B cell (primary cell): ENCODE results near the gene CROT. TPM values are rescaled to one million over a fixed set of nuclear protein-coding genes. Genes with fewer than 3 reads are reported as not detected.

ENCODE experiments used
- ATAC-seq: fragments of 200-7000 bp; cut with Tn5 transposase; one replicate; pipeline ENCODE4 v1.10.0; 2021; ENCODE audit warnings: low read depth, mild to moderate bottlenecking, moderate number of reproducible peaks, moderate library complexity
- CTCF ChIA-PET: fragments of 350-600 bp; sonication (Branson Sonifier 250); formaldehyde crosslinking; loops from one replicate; lab custom pipeline; 2021; ENCODE audit warnings: antibody characterized with exemption, inconsistent platforms; lab: Charles Lee
- POLR2A ChIA-PET: fragments of 350-600 bp; sonication (Branson Sonifier 250); formaldehyde crosslinking; loops from one replicate; lab custom pipeline; 2021; ENCODE audit warnings: antibody characterized with exemption; lab: Charles Lee
- DNase-seq: peaks from one replicate; pipeline ENCODE4 v3.0.0; 2013
- H2AFZ ChIP-seq: 2 replicates; pipeline ENCODE4 v1.6.1; 2012; ENCODE audit warnings: mild to moderate bottlenecking, low read depth, low read length; ENCODE audit not compliant: insufficient read depth, poor library complexity, severe bottlenecking
- H3K27ac ChIP-seq, 2 donors: 1 replicate in 1 of 2; 2 replicates in 1 of 2; pipeline ENCODE4 v1.5.1; 2012 to 2013; ENCODE audit warnings: low read length in 2 of 2, mild to moderate bottlenecking in 2 of 2, moderate library complexity in 1 of 2
- H3K27me3 ChIP-seq, 4 experiments: fragments of 200-600 bp in 1 of 4; sonication (generic) in 1 of 4; replicated peaks in 1 of 4; 1 replicate in 2 of 4; 2 replicates in 2 of 4; pipeline versions ENCODE4 v1.6.1 to v1.7.0; 2013 to 2016; ENCODE audit warnings: low read length in 3 of 4, mild to moderate bottlenecking in 2 of 4, mixed read lengths in 1 of 4, moderate library complexity in 1 of 4; ENCODE audit not compliant: insufficient read depth in 4 of 4, control insufficient read depth in 3 of 4; ENCODE audit errors: control extremely low read depth in 1 of 4
- H3K36me3 ChIP-seq, 2 experiments: replicated peaks in 1 of 2; 1 replicate in 1 of 2; 2 replicates in 1 of 2; pipeline versions ENCODE4 v1.6.1 to v1.7.1; 2013; ENCODE audit warnings: low read length in 1 of 2; ENCODE audit not compliant: insufficient read depth in 2 of 2, control insufficient read depth in 1 of 2; ENCODE audit errors: control extremely low read depth in 1 of 2, extremely low read depth in 1 of 2
- H3K4me1 ChIP-seq, 2 donors: fragments of 200-600 bp in 1 of 2; sonication (generic) in 1 of 2; 1 replicate in 1 of 2; 2 replicates in 1 of 2; pipeline versions ENCODE4 v1.5.1 to v1.6.1; 2013 to 2017; ENCODE audit warnings: low read length in 2 of 2; ENCODE audit not compliant: control insufficient read depth in 2 of 2, insufficient read depth in 2 of 2
- H3K4me2 ChIP-seq: replicated peaks from 2 replicates; pipeline ENCODE3; 2012; ENCODE audit warnings: mild to moderate bottlenecking, low read depth, low read length; ENCODE audit not compliant: poor library complexity, severe bottlenecking
- H3K4me3 ChIP-seq, 5 experiments: fragments of 200-600 bp in 1 of 5; sonication (generic) in 1 of 5; 1 replicate in 3 of 5; 2 replicates in 2 of 5; pipeline versions ENCODE4 v1.5.1 to v1.7.0; 2011 to 2016; ENCODE audit warnings: low read length in 4 of 5, mild to moderate bottlenecking in 4 of 5, low read depth in 2 of 5, control low read depth in 1 of 5, moderate library complexity in 1 of 5; ENCODE audit not compliant: insufficient read depth in 1 of 5; ENCODE audit errors: control extremely low read depth in 1 of 5, extremely low read depth in 1 of 5
- H3K79me2 ChIP-seq: fragments of 200-600 bp; sonication (generic); one replicate; pipeline ENCODE4 v1.6.0; 2016; ENCODE audit warnings: low read length; ENCODE audit not compliant: control insufficient read depth, insufficient read depth
- H3K9ac ChIP-seq: fragments of 200-600 bp; sonication (generic); 2 replicates; pipeline ENCODE4 v1.6.1; 2017; ENCODE audit warnings: mild to moderate bottlenecking, low read length, moderate library complexity
- H3K9me3 ChIP-seq, 3 donors: one replicate each; pipeline versions ENCODE4 v1.6.1 to v1.7.1; 2013; ENCODE audit warnings: low read length in 2 of 3; ENCODE audit not compliant: control insufficient read depth in 2 of 3, insufficient read depth in 1 of 3; ENCODE audit errors: control extremely low read depth in 1 of 3
- H4K20me1 ChIP-seq: 2 replicates; pipeline ENCODE4 v1.6.0; 2012; ENCODE audit warnings: mild to moderate bottlenecking, low read length; ENCODE audit not compliant: insufficient read depth, control insufficient read depth, poor library complexity, severe bottlenecking
- H3K27ac Mint-ChIP-seq: one replicate; pipeline ENCODE4 v1.8.0; 2021; ENCODE audit warnings: mixed read lengths
- H3K27me3 Mint-ChIP-seq: one replicate; pipeline ENCODE4 v1.8.0; 2021; ENCODE audit warnings: mixed read lengths
- H3K4me1 Mint-ChIP-seq: one replicate; pipeline ENCODE4 v1.8.0; 2021; ENCODE audit warnings: mixed read lengths
- H3K4me3 Mint-ChIP-seq: one replicate; pipeline ENCODE4 v1.8.0; 2021; ENCODE audit warnings: mixed read lengths
- H3K9me3 Mint-ChIP-seq: one replicate; pipeline ENCODE4 v1.8.0; 2022; ENCODE audit warnings: mixed read lengths; ENCODE audit not compliant: insufficient read depth
- CTCF ChIP-seq: fragments of 200-600 bp; IDR thresholded peaks from one replicate; pipeline ENCODE4 v1.8.0; 2022; ENCODE audit warnings: antibody characterized with exemption, mild to moderate bottlenecking
- EZH2 ChIP-seq: IDR thresholded peaks from 2 replicates; pipeline ENCODE4 v1.6.1; 2012; ENCODE audit warnings: borderline replicate concordance, low read depth, mild to moderate bottlenecking, moderate library complexity, low read length; ENCODE audit not compliant: insufficient read depth, poor library complexity, severe bottlenecking
- WGBS: methylation state at CpG from one replicate; pipeline ENCODE4 v1.1.5; 2013; ENCODE audit warnings: missing lambda C conversion rate; ENCODE audit not compliant: insufficient coverage; 5-methylcytosine and 5-hydroxymethylcytosine counted together
- intact Hi-C: fragments of 100-400 bp; cut with micrococcal nuclease; formaldehyde crosslinking; loops from one replicate; pipeline ENCODE4 v1.10.0; 2022
- polyA plus RNA-seq: library from polyadenylated mRNA; depleted of rRNA; stranded (reverse); fragments of >200 nt; gene quantifications from 2 replicates; pipeline ENCODE4 v1.2.3, GENCODE V29; 2012
- total RNA-seq, 2 donors: library from RNA; stranded (reverse); fragments of 120-200 nt in 1 of 2; gene quantifications; 1 replicate in 1 of 2; 2 replicates in 1 of 2; pipeline versions ENCODE4 v1.2.3 to v1.2.4, GENCODE V29; 2013 to 2022

CROT gene
- total and polyA plus RNA-seq, 2 donors (not counting 1 experiment from before 2014, with no cell fraction given): 2.7 to 13.3 TPM

DNA sequence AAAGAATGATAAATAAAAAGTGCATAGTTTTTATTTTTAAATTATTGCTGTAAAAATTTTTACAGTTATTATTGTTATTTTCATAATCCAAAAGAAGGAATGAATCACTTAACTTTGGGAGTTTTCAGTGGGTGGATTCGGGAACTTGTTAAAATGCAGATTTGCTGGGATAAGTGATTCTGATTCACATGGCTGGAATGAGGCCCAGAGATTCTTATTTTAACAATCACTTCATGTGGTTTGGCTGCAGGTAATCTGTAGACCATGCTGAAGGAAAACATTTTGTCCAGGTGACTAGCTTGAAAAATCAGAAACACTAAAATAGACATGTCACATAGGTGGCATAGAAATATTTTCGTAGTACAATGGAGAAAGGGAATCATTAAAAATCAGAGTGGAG is 13.9 kb downstream of the CROT start:
- TF ChIP-seq EZH2: no peak
- no peak for TF ChIP-seq CTCF
- no peaks in the 10 kb centered on the region for H3K9me3 Mint-ChIP-seq
- CTCF ChIA-PET: no interaction called here

DNA sequence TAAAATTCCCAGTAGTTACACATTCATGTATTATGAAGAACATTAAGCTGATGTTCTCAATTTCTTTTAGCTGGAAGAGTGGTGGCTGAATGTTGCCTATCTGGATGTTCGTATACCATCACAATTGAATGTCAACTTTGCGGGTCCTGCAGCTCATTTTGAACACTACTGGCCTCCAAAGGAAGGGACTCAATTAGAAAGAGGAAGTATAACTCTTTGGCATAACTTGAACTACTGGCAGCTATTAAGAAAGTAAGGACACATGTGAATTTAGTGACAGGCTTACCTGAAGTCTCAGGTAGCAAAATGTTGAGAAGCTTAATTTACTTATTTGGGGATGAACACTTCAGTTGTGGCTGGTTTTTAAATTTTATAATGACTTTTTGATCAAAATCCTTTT is 15.9 kb downstream of the CROT start:
- no peaks in the 10 kb centered on the region for H3K79me2 ChIP-seq
- no peak overlapping the region for H3K4me2 ChIP-seq
- no peaks in the 10 kb centered on the region for H3K4me1 ChIP-seq
- peaks cover 3% of the 10 kb centered on the region for H3K4me1 Mint-ChIP-seq
- ATAC-seq (no peak), DNase-seq (no peak)
- WGBS: 100% methylated on average over 1 of the region's 2 CpGs
- H2AFZ ChIP-seq: no peak overlapping the region
- no peak overlapping the region for H3K27ac Mint-ChIP-seq
- H3K9me3 ChIP-seq: no peaks in the 10 kb centered on the region
- no peaks in the 10 kb centered on the region for H3K27me3 Mint-ChIP-seq
- H3K9me3 Mint-ChIP-seq: no peaks in the 10 kb centered on the region
- no peak overlapping the region for H3K9ac ChIP-seq
- no peak overlapping the region for H3K27ac ChIP-seq
- no peak overlapping the region for H3K4me3 ChIP-seq
- H3K27me3 ChIP-seq: no peaks in the 10 kb centered on the region
- TF ChIP-seq CTCF (no peak), EZH2 (no peak)
- CTCF ChIA-PET: interaction anchor here (0.7 to 1.0 kb wide), 2 partner anchors 12 to 26 kb away, joined by 3 read pairs; no protein-coding TSS in a partner anchor
- POLR2A ChIA-PET: no interaction called here
- H3K4me3 Mint-ChIP-seq: no peak overlapping the region
- intact Hi-C loops: no loop called here
- H3K36me3 ChIP-seq: peaks cover 4 to 10% of the 10 kb centered on the region in 2 experiments
- no peaks in the 10 kb centered on the region for H4K20me1 ChIP-seq

More for the DNA sequence above, 13.9 kb downstream of the CROT start:
- H3K36me3 ChIP-seq: peaks cover 2 to 20% of the 10 kb centered on the region in 2 experiments
- no peak overlapping the region for H3K4me2 ChIP-seq
- no peak overlapping the region for H3K27ac Mint-ChIP-seq
- H3K4me1 ChIP-seq: no peaks in the 10 kb centered on the region
- intact Hi-C loops: no loop called here
- no peaks in the 10 kb centered on the region for H3K27me3 Mint-ChIP-seq
- no peak overlapping the region for H3K27ac ChIP-seq
- no peak for ATAC-seq
- no peak overlapping the region for H3K4me3 Mint-ChIP-seq
- H4K20me1 ChIP-seq: no peaks in the 10 kb centered on the region
- no peak overlapping the region for H3K9ac ChIP-seq
- WGBS: no CpG with 5 or more reads among the region's 2 CpGs
- no peak overlapping the region for H2AFZ ChIP-seq
- H3K9me3 ChIP-seq: peaks cover 2 to 11% (median 11%) of the 10 kb centered on the region in 3 donors
- no peaks in the 10 kb centered on the region for H3K79me2 ChIP-seq
- POLR2A ChIA-PET: no interaction called here
- no peak for DNase-seq
- no peaks in the 10 kb centered on the region for H3K27me3 ChIP-seq
- H3K4me3 ChIP-seq: no peak overlapping the region
- peaks cover 3% of the 10 kb centered on the region for H3K4me1 Mint-ChIP-seq
